ENCODE measurements around the gene PDIA4. TPM values are rescaled to one million over a fixed set of nuclear protein-coding genes. Genes with fewer than 3 reads are reported as not detected.

Gene PDIA4
- polyA plus RNA-seq, 3 donors: 27.3 to 63.6 (median 49.0) TPM

- WGBS, 3 donors: 80 to 92% (median 80%) methylated on average over 3 of the region's 3 CpGs
- H3K27ac ChIP-seq (ENCODE audit: low read depth, low read length): no peak overlapping the region
Measured at GRCh38 chr7:149007146-149007545, 21.2 kb downstream of the PDIA4 start.

- WGBS, 3 donors: 84 to 89% (median 88%) methylated on average over 10 of the region's 10 CpGs
- no peak overlapping the region for H3K27ac ChIP-seq (ENCODE audit: low read depth, low read length)
Measured at GRCh38 chr7:149006345-149006725, 22.0 kb downstream of the PDIA4 start.

- 47 to 49% (median 49%) methylated on average over 20 of the region's 20 CpGs for WGBS, 3 donors
- H3K27ac ChIP-seq (ENCODE audit: low read depth, low read length): no peak overlapping the region
Measured at GRCh38 chr7:149005427-149006344, 22.6 kb downstream of the PDIA4 start.

- 82 to 92% (median 86%) methylated on average over 28 of the region's 28 CpGs for WGBS, 3 donors
- no peak overlapping the region for H3K27ac ChIP-seq (ENCODE audit: low read depth, low read length)
Measured at GRCh38 chr7:149004405-149005370, 23.6 kb downstream of the PDIA4 start.

GRCh38 chr7:149003560-149004305, 24.6 kb downstream of the PDIA4 start:
- 88 to 93% (median 90%) methylated on average over 27 of the region's 27 CpGs for WGBS, 3 donors
- H3K27ac ChIP-seq (ENCODE audit: low read depth, low read length): no peak overlapping the region

- H3K27ac ChIP-seq (ENCODE audit: low read depth, low read length): no peak overlapping the region
- WGBS, 3 donors: 79 to 91% (median 88%) methylated on average over 11 of the region's 11 CpGs
Measured at GRCh38 chr7:149003018-149003417, 25.3 kb downstream of the PDIA4 start.

- WGBS, 3 donors: 91 to 94% (median 92%) methylated on average over 13 of the region's 13 CpGs
- no peak overlapping the region for H3K27ac ChIP-seq (ENCODE audit: low read depth, low read length)
Measured at GRCh38 chr7:149002604-149003003, 25.7 kb downstream of the PDIA4 start.

GRCh38 chr7:149001427-149002068, 26.8 kb downstream of the PDIA4 start:
- WGBS, 3 donors: 79 to 80% (median 79%) methylated on average over 11 of the region's 11 CpGs
- H3K27ac ChIP-seq (ENCODE audit: low read depth, low read length): no peak overlapping the region

- WGBS, 3 donors: 71 to 88% (median 81%) methylated on average over 5 of the region's 5 CpGs
- H3K27ac ChIP-seq (ENCODE audit: low read depth, low read length): no peak overlapping the region
Measured at GRCh38 chr7:149000961-149001360, 27.3 kb downstream of the PDIA4 start.

GRCh38 chr7:148999192-148999591, 29.1 kb downstream of the PDIA4 start:
- WGBS, 3 donors: 84 to 92% (median 90%) methylated on average over 6 of the region's 6 CpGs
- no peak overlapping the region for H3K27ac ChIP-seq (ENCODE audit: low read depth, low read length)

- no peak overlapping the region for H3K27ac ChIP-seq (ENCODE audit: low read depth, low read length)
- 87 to 90% (median 89%) methylated on average over 4 of the region's 4 CpGs for WGBS, 3 donors
Measured at GRCh38 chr7:148997497-148997896, 30.8 kb downstream of the PDIA4 start.

- no peak overlapping the region for H3K27ac ChIP-seq (ENCODE audit: low read depth, low read length)
- WGBS, 3 donors: 57 to 77% (median 65%) methylated on average over 3 of the region's 3 CpGs
Measured at GRCh38 chr7:148994576-148994975, 33.7 kb downstream of the PDIA4 start.

GRCh38 chr7:148993193-148993592, 35.1 kb downstream of the PDIA4 start:
- 78 to 90% (median 89%) methylated on average over 8 of the region's 8 CpGs for WGBS, 3 donors
- H3K27ac ChIP-seq (ENCODE audit: low read depth, low read length): no peak overlapping the region

GRCh38 chr7:148991536-148991935, 36.8 kb downstream of the PDIA4 start:
- no peak overlapping the region for H3K27ac ChIP-seq (ENCODE audit: low read depth, low read length)
- WGBS, 3 donors: 25 to 39% (median 34%) methylated on average over 1 of the region's 1 CpG

- 1 to 5% (median 5%) methylated on average over 9 of the region's 9 CpGs for WGBS, 3 donors
- H3K27ac ChIP-seq (ENCODE audit: low read depth, low read length): no peak overlapping the region
Measured at GRCh38 chr7:148987751-148988512, 40.4 kb downstream of the PDIA4 start.

GRCh38 chr7:148987010-148987750, 41.1 kb downstream of the PDIA4 start:
- no peak overlapping the region for H3K27ac ChIP-seq (ENCODE audit: low read depth, low read length)
- WGBS, 3 donors: 0 to 1% (median 1%) methylated on average over 17 of the region's 17 CpGs

- H3K27ac ChIP-seq (ENCODE audit: low read depth, low read length): no peak overlapping the region
- WGBS, 3 donors: 28 to 38% (median 32%) methylated on average over 1 of the region's 1 CpG
Measured at GRCh38 chr7:148986742-148987009, 41.6 kb downstream of the PDIA4 start.
